A549 (cell line): ENCODE data around the gene SLC25A13. TPM values are rescaled to one million over a fixed set of nuclear protein-coding genes. Genes with fewer than 3 reads are reported as not detected.

ENCODE experiments used
- ATAC-seq, 2 experiments: fragments of 200-7000 bp in 1 of 2; fragments of >200 bp in 1 of 2; cut with Nextera tagmentation in 1 of 2; cut with Tn5 transposase in 1 of 2; 3 replicates each; pipeline versions ENCODE4 v1.8.0 to v1.9.1; 2018 to 2020; ENCODE audit warnings: mild to moderate bottlenecking in 1 of 2, moderate library complexity in 1 of 2
- CTCF ChIA-PET: fragments of 300-600 bp; sonication (Branson Sonifier 250); formaldehyde crosslinking; extraction: SDS; loops from one replicate; lab custom pipeline; 2021; ENCODE audit warnings: antibody characterized with exemption, inconsistent platforms; lab: Yijun Ruan, JAX
- POLR2A ChIA-PET: fragments of 350-600 bp; formaldehyde crosslinking; extraction: SDS; loops from one replicate; lab custom pipeline; 2021; ENCODE audit warnings: antibody characterized with exemption, inconsistent platforms; lab: Yijun Ruan, JAX
- DNase-seq, 2 experiments: peaks; one replicate each; pipeline versions ENCODE4 v3.0.0 to v3.0.0-alpha.2; 2011 to 2016; ENCODE audit warnings: low read depth in 1 of 2, low spot score in 1 of 2
- FAIRE-seq: peaks from 2 replicates; lab custom pipeline; 2011; peaks lifted over from hg19 to GRCh38; lab: Jason Lieb, UNC
- H3K27ac ChIP-seq, 2 experiments: fragments of >200 bp; sonication (Bioruptor Twin); formaldehyde crosslinking; 3 replicates each; pipeline ENCODE4 v1.5.1; 2016 to 2017
- H3K4me1 ChIP-seq: fragments of >200 bp; sonication (Bioruptor Twin); formaldehyde crosslinking; 3 replicates; pipeline ENCODE4 v1.6.1; 2016
- H3K4me2 ChIP-seq: fragments of >200 bp; sonication (Bioruptor Twin); formaldehyde crosslinking; 3 replicates; pipeline ENCODE4 v1.6.1; 2016
- H3K4me3 ChIP-seq: fragments of >200 bp; sonication (Bioruptor Twin); formaldehyde crosslinking; 3 replicates; pipeline ENCODE4 v1.5.1; 2016
- H3K9me3 ChIP-seq: fragments of >200 bp; sonication (Bioruptor Twin); formaldehyde crosslinking; 3 replicates; pipeline ENCODE4 v1.6.1; 2016
- ATOH8 ChIP-seq: fragments of 250-450 bp; sonication (Bioruptor Pico); IDR thresholded peaks from 2 replicates; pipeline ENCODE4 v1.5.0; 2020; ENCODE audit warnings: low read depth, mild to moderate bottlenecking, moderate library complexity
- BHLHE40 ChIP-seq: IDR thresholded peaks from 2 replicates; pipeline ENCODE4 v1.6.1; 2012; ENCODE audit warnings: low read depth, low read length, inconsistent platforms
- CBX2 ChIP-seq: fragments of 200-600 bp; sonication (generic); IDR thresholded peaks from 2 replicates; pipeline ENCODE4 v1.6.1; 2016; ENCODE audit warnings: low read depth, mild to moderate bottlenecking, borderline replicate concordance
- CHD4 ChIP-seq: fragments of 200-600 bp; sonication (generic); IDR thresholded peaks from 2 replicates; pipeline ENCODE4 v1.6.1; 2016; ENCODE audit warnings: antibody characterized with exemption, mild to moderate bottlenecking, borderline replicate concordance
- EHF ChIP-seq: fragments of 250-450 bp; sonication (Bioruptor Pico); IDR thresholded peaks from 2 replicates; pipeline ENCODE4 v1.5.0; 2020; ENCODE audit warnings: mild to moderate bottlenecking
- ELK1 ChIP-seq: fragments of 150-350 bp; IDR thresholded peaks from 2 replicates; pipeline ENCODE4 v1.6.1; 2014; ENCODE audit warnings: low read depth, mild to moderate bottlenecking, low read length
- EP300 ChIP-seq, 2 experiments: fragments of >200 bp; sonication (Bioruptor Twin); formaldehyde crosslinking; IDR thresholded peaks; 2 replicates in 1 of 2; 3 replicates in 1 of 2; pipeline ENCODE4 v1.6.1; 2016 to 2017
- ESRRA ChIP-seq: fragments of 150-350 bp; IDR thresholded peaks from 2 replicates; pipeline ENCODE4 v1.6.1; 2014; ENCODE audit warnings: mild to moderate bottlenecking, low read length, borderline replicate concordance
- FOSL2 ChIP-seq, 2 experiments: fragments of 450-650 bp in 1 of 2; fragments of >200 bp in 1 of 2; sonication (Bioruptor Twin) in 1 of 2; formaldehyde crosslinking; IDR thresholded peaks; 2 replicates each; pipeline versions ENCODE4 v1.5.0 to v1.6.1; 2016 to 2020; ENCODE audit warnings: mild to moderate bottlenecking in 1 of 2, moderate library complexity in 1 of 2
- FOXS1 ChIP-seq: fragments of 250-450 bp; sonication (Bioruptor Pico); IDR thresholded peaks from 2 replicates; pipeline ENCODE4 v1.5.0; 2020; ENCODE audit warnings: mild to moderate bottlenecking, moderate library complexity
- GATA3 ChIP-seq: IDR thresholded peaks from 2 replicates; pipeline ENCODE4 v1.6.1; 2012; ENCODE audit warnings: borderline replicate concordance
- HDAC2 ChIP-seq: fragments of 200-600 bp; sonication (generic); IDR thresholded peaks from 2 replicates; pipeline ENCODE4 v1.6.1; 2016
- HES2 ChIP-seq: fragments of >200 bp; sonication (Bioruptor Twin); formaldehyde crosslinking; IDR thresholded peaks from 2 replicates; pipeline ENCODE4 v1.6.1; 2016
- HOXB13 ChIP-seq: fragments of 250-450 bp; sonication (Bioruptor Pico); IDR thresholded peaks from 2 replicates; pipeline ENCODE4 v1.5.0; 2020; ENCODE audit warnings: low read depth, mild to moderate bottlenecking, moderate library complexity
- HOXB5 ChIP-seq: fragments of 250-450 bp; sonication (Bioruptor Pico); IDR thresholded peaks from 2 replicates; pipeline ENCODE4 v1.5.0; 2020; ENCODE audit warnings: mild to moderate bottlenecking, moderate library complexity
- JUN ChIP-seq, 2 experiments: fragments of >200 bp; sonication (Bioruptor Twin); formaldehyde crosslinking; IDR thresholded peaks; 2 replicates in 1 of 2; 3 replicates in 1 of 2; pipeline ENCODE4 v1.6.1; 2016 to 2017
- KDM1A ChIP-seq: fragments of 200-600 bp; sonication (generic); IDR thresholded peaks from 2 replicates; pipeline ENCODE4 v1.6.1; 2016; ENCODE audit warnings: low read depth, mild to moderate bottlenecking
- MAFK ChIP-seq: fragments of 450-650 bp; IDR thresholded peaks from 2 replicates; pipeline ENCODE4 v1.6.1; 2014; ENCODE audit not compliant: partially characterized antibody
- MAX ChIP-seq: IDR thresholded peaks from 2 replicates; pipeline ENCODE4 v1.6.1; 2012
- MAZ ChIP-seq: fragments of 150-350 bp; IDR thresholded peaks from 2 replicates; pipeline ENCODE4 v1.6.1; 2014; ENCODE audit warnings: antibody characterized with exemption, low read depth, low read length, borderline replicate concordance
- MYC ChIP-seq: IDR thresholded peaks from 2 replicates; pipeline ENCODE4 v1.6.1; 2012; ENCODE audit warnings: mild to moderate bottlenecking, inconsistent platforms, low read length, improper control_type of control experiment, borderline replicate concordance
- NFE2L2 ChIP-seq: fragments of 150-350 bp; conservative IDR thresholded peaks from 2 replicates; pipeline ENCODE4 v1.6.1; 2014; ENCODE audit warnings: low read length
- NPAS2 ChIP-seq: fragments of 250-450 bp; sonication (Bioruptor Pico); IDR thresholded peaks from 2 replicates; pipeline ENCODE4 v1.8.0; 2022; ENCODE audit warnings: mild to moderate bottlenecking, moderate library complexity, borderline replicate concordance
- PBX3 ChIP-seq: IDR thresholded peaks from 2 replicates; pipeline ENCODE4 v1.6.1; 2012
- POLR2A ChIP-seq: IDR thresholded peaks from 2 replicates; pipeline ENCODE4 v1.6.1; 2012; ENCODE audit warnings: mild to moderate bottlenecking, low read length
- POLR2AphosphoS2 ChIP-seq: conservative IDR thresholded peaks from 2 replicates; pipeline ENCODE4 v1.6.1; 2012; ENCODE audit warnings: low read length, improper control_type of control experiment, inconsistent platforms
- RFX5 ChIP-seq: fragments of 450-650 bp; IDR thresholded peaks from 2 replicates; pipeline ENCODE4 v1.7.1; 2014; ENCODE audit warnings: antibody characterized with exemption, mild to moderate bottlenecking, moderate library complexity
- RNF2 ChIP-seq: fragments of 200-600 bp; sonication (generic); IDR thresholded peaks from 2 replicates; pipeline ENCODE4 v1.6.1; 2016; ENCODE audit warnings: low read depth, mild to moderate bottlenecking, antibody characterized with exemption, moderate library complexity, borderline replicate concordance
- SMC3 ChIP-seq: fragments of >200 bp; sonication (Bioruptor Twin); formaldehyde crosslinking; IDR thresholded peaks from 3 replicates; pipeline ENCODE4 v1.6.1; 2018; ENCODE audit warnings: inconsistent platforms
- SREBF2 ChIP-seq: fragments of 450-650 bp; IDR thresholded peaks from 2 replicates; pipeline ENCODE4 v1.6.1; 2014; ENCODE audit warnings: mild to moderate bottlenecking, moderate library complexity
- TFCP2L1 ChIP-seq: fragments of 250-450 bp; sonication (Bioruptor Pico); IDR thresholded peaks from 2 replicates; pipeline ENCODE4 v1.5.0; 2021; ENCODE audit warnings: mild to moderate bottlenecking
- USF2 ChIP-seq: fragments of 450-650 bp; IDR thresholded peaks from 2 replicates; pipeline ENCODE4 v1.6.1; 2014; ENCODE audit warnings: antibody characterized with exemption
- ZC3H11A ChIP-seq: fragments of 450-650 bp; IDR thresholded peaks from 2 replicates; pipeline ENCODE4 v1.6.1; 2014; ENCODE audit warnings: antibody characterized with exemption, mild to moderate bottlenecking
- WGBS: methylation state at CpG from one replicate; pipeline ENCODE4 v1.1.6; 2017; ENCODE audit errors: missing lambda C conversion rate; 5-methylcytosine and 5-hydroxymethylcytosine counted together
- polyA plus RNA-seq, 4 experiments: library from polyadenylated mRNA; depleted of rRNA in 3 of 4; stranded (reverse); fragments of >200 nt; fragmentation: RNase III in 1 of 4; extraction: RNeasy Plus Mini Kit Qiagen cat#74134 plus additional on column Dnase treatment in 1 of 4; gene quantifications; 2 replicates in 3 of 4; 3 replicates in 1 of 4; pipeline ENCODE4 v1.2.3, GENCODE V29; 2011 to 2017

Gene SLC25A13
- polyA plus RNA-seq, 2 of the 4 experiments (the other 2 are of a cell fraction), result 32.7 to 51.0 TPM

- ChIA-PET CTCF (no interaction called here), POLR2A (no interaction called here)
- TF ChIP-seq RNF2 (no peak), CHD4 (no peak), POLR2AphosphoS2 (no peak), RFX5 (no peak), CBX2 (no peak), KDM1A (no peak), POLR2A (no peak), EP300 (IDR thresholded peaks at IDR 0.05) (no peak), NFE2L2 (no peak), ZC3H11A (no peak)
- Histone ChIP-seq H3K27ac (no peak overlapping the region), H3K4me3 (no peak overlapping the region), H3K4me2 (no peak overlapping the region), H3K9me3 (no peaks in the 10 kb centered on the region), H3K4me1 (no peaks in the 10 kb centered on the region)
- no peak for FAIRE-seq
- ATAC-seq, result no peak
- WGBS, result 89% methylated on average over 3 of the region's 3 CpGs
- no peak for DNase-seq
Measured at GRCh38 chr7:96284835-96285234, 37.1 kb downstream of the SLC25A13 start.

- POLR2A ChIA-PET, result no interaction called here
- H3K4me3 ChIP-seq, result no peak overlapping the region
- no peak overlapping the region for H3K27ac ChIP-seq
- no peaks in the 10 kb centered on the region for H3K9me3 ChIP-seq
- TF ChIP-seq MYC (no peak), EP300 (IDR thresholded peaks at IDR 0.05) (no peak), ATOH8 (CRISPR knock-in tag) (no peak), MAZ (no peak), FOSL2 (IDR thresholded peaks at IDR 0.05) (no peak), FOSL2 (CRISPR knock-in tag; IDR thresholded peaks at IDR 0.05) (no peak), HOXB13 (CRISPR knock-in tag) (no peak), HES2 (no peak), EHF (CRISPR knock-in tag) (no peak), ESRRA (no peak), SREBF2 (no peak), BHLHE40 (no peak), CBX2 (no peak), SMC3 (no peak), JUN (IDR thresholded peaks at IDR 0.05) (no peak), MAX (no peak), TFCP2L1 (CRISPR knock-in tag) (no peak), HOXB5 (no peak), MAFK (no peak), RFX5 (no peak), NPAS2 (CRISPR knock-in tag) (no peak)
- no peak overlapping the region for H3K4me2 ChIP-seq
- FAIRE-seq (no peak), ATAC-seq (no peak), DNase-seq (no peak)
- CTCF ChIA-PET, result no interaction called here
- H3K4me1 ChIP-seq, result no peaks in the 10 kb centered on the region
- WGBS, result 97% methylated on average over 2 of the region's 2 CpGs
Measured at GRCh38 chr7:96284240-96284639, 37.7 kb downstream of the SLC25A13 start.

- TF ChIP-seq BHLHE40 (no peak), USF2 (no peak), GATA3 (no peak), FOSL2 (IDR thresholded peaks at IDR 0.05) (no peak), FOSL2 (CRISPR knock-in tag; IDR thresholded peaks at IDR 0.05) (no peak), PBX3 (no peak), HDAC2 (no peak), ELK1 (no peak), POLR2A (no peak), FOXS1 (CRISPR knock-in tag) (no peak)
- no peaks in the 10 kb centered on the region for H3K9me3 ChIP-seq
- ChIA-PET POLR2A (no interaction called here), CTCF (no interaction called here)
- DNase-seq (no peak), FAIRE-seq (no peak), ATAC-seq (no peak)
- no peak overlapping the region for H3K4me2 ChIP-seq
- H3K27ac ChIP-seq, result no peak overlapping the region
- no peaks in the 10 kb centered on the region for H3K4me1 ChIP-seq
- WGBS, result 63% methylated on average over 1 of the region's 1 CpG
- H3K4me3 ChIP-seq, result no peak overlapping the region
Measured at GRCh38 chr7:96282835-96283234, 39.1 kb downstream of the SLC25A13 start.
